ENCODE results near the gene RPS6KB2.
A peak's percentile ranks its signal among the peaks of the same experiment; 100 is the strongest.

GRCh38 chr11:67397536-67397935 is 30.8 kb upstream of the RPS6KB2 start:
- TF ChIP-seq POLR2A (IDR thresholded peaks at IDR 0.05) (peak; percentile 10), POLR2AphosphoS5 (IDR thresholded peaks at IDR 0.05) (no peak)
